ENCODE data around the gene ITGB1. TPM values are rescaled to one million over a fixed set of nuclear protein-coding genes. Genes with fewer than 3 reads are reported as not detected.

Gene ITGB1
- total RNA-seq, 1 experiment from 2014 or later, result 269 TPM

DNA sequence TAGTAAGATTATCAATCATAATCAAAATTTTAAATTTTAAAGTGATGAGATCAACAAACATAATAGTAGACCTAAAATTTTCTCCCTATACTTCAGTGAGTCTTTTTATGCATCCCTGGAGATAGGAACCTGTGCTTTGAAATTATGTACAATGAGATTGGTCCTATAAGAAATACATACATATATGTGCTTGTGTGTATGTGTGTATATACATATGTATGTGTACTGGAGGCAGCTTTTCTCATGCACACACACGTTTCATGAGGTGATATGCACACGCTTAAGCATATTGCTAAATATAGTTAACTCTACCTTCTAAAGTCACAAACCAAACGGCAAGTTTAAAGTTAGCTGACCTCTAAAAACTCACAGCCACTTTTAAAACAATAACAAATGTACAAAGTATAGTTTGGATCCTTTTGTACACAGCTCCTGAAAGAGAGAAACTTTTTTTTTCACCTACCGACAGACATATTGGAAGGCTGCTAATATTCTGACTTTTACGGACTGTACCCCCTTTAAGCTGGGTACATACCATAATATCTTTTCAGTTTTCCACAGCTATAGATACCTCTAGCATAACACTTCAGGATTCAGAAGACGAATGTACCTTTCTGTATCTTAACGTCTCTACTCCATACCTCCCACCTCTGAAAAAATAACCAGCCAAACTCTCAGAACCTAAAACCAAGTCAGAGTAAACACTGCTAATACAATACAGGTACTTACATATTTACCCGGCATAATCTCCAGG lies 3.3 kb downstream of the ITGB1 start:
- Histone ChIP-seq H3K27me3 (ENCODE audit: control insufficient read depth, insufficient read depth, low read length) (no peaks in the 10 kb centered on the region), H3K4me3 (ENCODE audit: insufficient read depth, low read depth, low read length) (no peak overlapping the region), H3K36me3 (replicated peaks; ENCODE audit: control insufficient read depth, insufficient read depth, low read length) (no peaks in the 10 kb centered on the region)
- no peak for DNase-seq

DNA sequence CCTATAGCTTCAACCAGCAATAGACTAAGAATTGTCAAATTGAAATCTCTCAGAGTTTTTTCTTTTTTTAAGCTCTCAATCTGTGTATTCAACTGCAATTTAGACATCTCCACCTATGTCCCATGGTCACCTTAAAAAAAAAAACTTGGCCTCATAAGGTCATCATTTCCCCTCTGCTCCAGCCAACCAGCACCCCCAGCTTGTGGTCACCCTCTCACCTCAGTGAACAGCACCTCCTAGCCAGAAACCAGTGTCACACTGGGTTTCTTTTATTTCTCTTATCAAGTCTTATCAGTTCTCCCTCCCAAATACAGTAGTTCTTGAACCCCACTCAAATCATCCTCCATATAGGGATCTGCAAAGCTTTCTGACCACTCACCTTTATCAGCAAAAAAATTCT lies 4.0 kb downstream of the ITGB1 start:
- no peak for DNase-seq
- Histone ChIP-seq H3K4me3 (ENCODE audit: insufficient read depth, low read depth, low read length) (no peak overlapping the region), H3K27me3 (ENCODE audit: control insufficient read depth, insufficient read depth, low read length) (no peaks in the 10 kb centered on the region), H3K36me3 (replicated peaks; ENCODE audit: control insufficient read depth, insufficient read depth, low read length) (no peaks in the 10 kb centered on the region)

DNA sequence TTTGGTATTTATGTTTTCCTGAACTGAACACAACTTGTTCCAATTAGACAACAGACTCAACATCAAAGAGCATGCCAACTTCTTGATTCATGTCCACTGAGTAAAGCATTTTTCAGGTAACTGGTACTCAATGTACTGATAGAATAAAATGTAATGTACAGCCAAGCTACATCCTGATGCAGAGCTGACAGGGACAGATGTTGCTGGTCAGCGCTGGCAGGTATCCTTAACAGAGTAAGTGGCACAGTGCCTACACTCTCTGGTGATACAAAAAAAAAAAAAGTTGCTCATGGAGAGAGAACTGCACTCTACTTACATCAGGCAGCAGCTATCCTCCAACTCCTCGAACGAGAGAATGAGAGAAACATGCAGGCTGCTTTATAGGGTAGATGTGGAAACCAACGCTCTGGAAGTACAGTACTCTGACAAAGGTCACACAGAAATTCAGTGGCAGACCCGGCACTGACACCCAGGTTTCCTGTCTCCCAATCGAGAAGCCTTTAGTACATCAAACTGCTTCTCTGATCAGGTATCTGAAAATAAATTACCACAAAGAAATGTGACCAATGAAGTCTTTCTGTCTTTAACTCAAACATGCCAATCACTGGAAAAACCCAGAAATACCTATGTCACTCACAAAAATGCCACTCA lies 4.6 kb downstream of the ITGB1 start:
- no peak overlapping the region for H3K4me3 ChIP-seq (ENCODE audit: insufficient read depth, low read depth, low read length)

DNA sequence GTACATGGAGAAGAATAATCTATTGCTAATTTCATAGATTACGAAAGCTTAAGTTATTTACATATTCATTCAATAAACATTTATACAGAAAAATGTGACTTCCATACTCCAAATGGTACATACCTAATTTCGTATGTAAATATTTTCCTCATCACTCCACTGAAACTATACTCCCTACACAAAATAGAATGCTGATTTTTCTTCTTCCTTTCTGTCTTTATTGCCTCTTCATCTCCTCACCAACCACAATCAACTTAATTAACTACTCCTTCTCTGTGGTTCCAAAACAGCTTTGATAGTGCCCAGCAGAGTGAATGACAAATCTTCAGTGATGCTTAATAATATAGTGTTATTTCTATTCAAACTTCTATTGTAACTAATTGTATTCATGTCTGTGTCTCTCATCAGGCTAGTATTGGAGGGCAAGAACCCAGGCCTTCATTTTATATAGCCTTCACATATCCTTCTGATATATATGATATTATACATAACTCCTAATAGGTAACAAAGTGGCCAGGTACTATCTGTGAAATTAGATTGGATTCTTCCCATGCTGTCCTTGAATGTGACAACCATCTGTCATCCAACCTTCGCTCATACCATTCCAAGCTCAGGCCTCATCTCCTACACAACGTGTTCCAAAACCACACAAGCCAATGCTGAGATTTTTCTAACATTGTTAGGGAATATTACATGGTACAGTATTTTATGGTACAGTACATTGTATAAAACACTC lies 5.3 kb downstream of the ITGB1 start:
- Histone ChIP-seq H3K27me3 (ENCODE audit: control insufficient read depth, insufficient read depth, low read length) (no peaks in the 10 kb centered on the region), H3K36me3 (replicated peaks; ENCODE audit: control insufficient read depth, insufficient read depth, low read length) (no peaks in the 10 kb centered on the region), H3K4me3 (ENCODE audit: insufficient read depth, low read depth, low read length) (no peak overlapping the region)
- DNase-seq, result no peak

More for the DNA sequence above, 4.6 kb downstream of the ITGB1 start:
- Histone ChIP-seq H3K27me3 (ENCODE audit: control insufficient read depth, insufficient read depth, low read length) (no peaks in the 10 kb centered on the region), H3K36me3 (replicated peaks; ENCODE audit: control insufficient read depth, insufficient read depth, low read length) (no peaks in the 10 kb centered on the region)
- DNase-seq, result no peak

DNA sequence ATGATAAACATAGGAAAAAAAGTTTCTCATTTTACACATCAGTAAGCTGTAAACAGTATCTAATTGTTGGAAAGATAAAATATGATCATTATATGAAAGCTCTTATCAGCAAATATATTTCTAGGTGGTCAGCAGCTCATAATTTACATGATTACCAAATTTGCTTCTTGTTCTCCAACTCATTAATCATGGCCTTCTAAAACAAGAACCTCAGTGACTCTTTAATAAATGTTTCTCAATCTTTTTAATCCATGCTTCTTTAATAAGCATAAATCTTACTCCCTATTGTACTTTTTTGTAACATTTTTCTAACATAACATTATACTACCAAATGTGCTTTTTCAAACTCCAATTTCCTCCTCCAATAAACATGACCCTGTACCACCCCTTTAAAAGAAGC lies 5.9 kb downstream of the ITGB1 start:
- DNase-seq, result no peak
- Histone ChIP-seq H3K27me3 (ENCODE audit: control insufficient read depth, insufficient read depth, low read length) (no peaks in the 10 kb centered on the region), H3K4me3 (ENCODE audit: insufficient read depth, low read depth, low read length) (no peak overlapping the region), H3K36me3 (replicated peaks; ENCODE audit: control insufficient read depth, insufficient read depth, low read length) (no peaks in the 10 kb centered on the region)

DNA sequence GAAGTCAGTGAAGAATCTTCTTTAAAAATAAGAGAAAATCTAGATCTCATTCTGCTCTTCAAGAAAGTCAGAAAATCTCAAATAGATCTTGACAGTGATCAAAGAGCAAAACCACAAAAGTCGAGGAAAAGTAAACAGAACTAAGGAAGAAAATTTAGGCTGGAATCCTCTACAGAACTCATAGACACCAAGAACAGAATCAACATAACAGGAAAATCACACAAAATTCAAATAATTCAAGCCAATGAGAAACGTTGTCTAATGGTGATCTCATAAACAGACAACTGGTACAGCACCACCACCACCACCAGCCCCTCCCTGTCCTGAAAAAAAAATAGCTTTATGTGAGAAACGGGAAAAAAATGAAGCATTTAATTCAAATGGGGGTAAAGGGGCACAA lies 6.9 kb downstream of the ITGB1 start:
- Histone ChIP-seq H3K36me3 (replicated peaks; ENCODE audit: control insufficient read depth, insufficient read depth, low read length) (no peaks in the 10 kb centered on the region), H3K27me3 (ENCODE audit: control insufficient read depth, insufficient read depth, low read length) (no peaks in the 10 kb centered on the region), H3K4me3 (ENCODE audit: insufficient read depth, low read depth, low read length) (no peak overlapping the region)
- no peak for DNase-seq

DNA sequence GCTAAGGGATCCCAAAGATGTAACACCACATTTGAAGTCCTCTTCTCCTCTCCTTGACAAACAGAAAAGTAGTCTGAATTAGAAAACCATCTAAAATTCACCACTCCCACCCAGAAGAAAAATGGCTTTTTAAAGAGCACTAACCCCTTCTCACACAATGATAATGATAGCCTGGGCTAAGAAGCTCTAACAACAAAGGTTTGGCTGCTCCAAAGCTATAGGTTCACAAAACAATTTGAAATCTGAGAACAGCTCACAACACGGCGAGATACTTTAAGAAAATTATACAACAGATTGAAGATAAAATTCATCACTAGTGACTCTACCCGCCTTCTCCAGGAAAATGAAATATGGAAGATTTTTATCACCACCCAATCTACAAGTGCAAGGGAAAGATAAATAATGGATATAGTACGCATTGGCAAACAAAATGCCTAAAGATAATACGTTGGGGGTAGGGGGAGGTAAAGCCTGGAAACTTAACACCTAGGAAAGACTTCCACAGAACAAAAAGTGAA lies 7.4 kb downstream of the ITGB1 start:
- no peaks in the 10 kb centered on the region for H3K27me3 ChIP-seq (ENCODE audit: control insufficient read depth, insufficient read depth, low read length)
- no peaks in the 10 kb centered on the region for H3K36me3 ChIP-seq (replicated peaks; ENCODE audit: control insufficient read depth, insufficient read depth, low read length)
- DNase-seq, result no peak
- no peak overlapping the region for H3K4me3 ChIP-seq (ENCODE audit: insufficient read depth, low read depth, low read length)

DNA sequence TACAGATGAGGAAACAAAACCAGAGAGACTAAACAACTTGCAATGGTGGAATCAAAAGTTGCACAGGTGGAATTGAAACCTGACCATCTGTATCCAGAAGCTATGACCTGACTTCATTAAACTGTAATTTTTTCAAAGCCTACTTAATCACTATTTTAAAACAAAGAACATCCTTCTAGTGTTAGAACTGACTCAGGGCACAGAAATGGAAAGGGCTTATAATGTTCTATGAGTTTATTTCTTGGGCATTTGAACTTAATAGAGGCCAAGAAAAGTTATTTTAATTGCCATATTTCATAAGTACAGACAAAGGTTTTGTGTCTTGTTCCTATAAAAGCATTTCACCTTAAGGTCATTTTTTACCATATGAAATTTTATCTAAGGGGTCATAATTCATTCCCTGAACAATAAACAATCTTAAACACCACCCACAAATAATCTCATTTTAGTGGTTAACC lies 8.8 kb downstream of the ITGB1 start:
- no peak for DNase-seq
- Histone ChIP-seq H3K4me3 (ENCODE audit: insufficient read depth, low read depth, low read length) (no peak overlapping the region), H3K27me3 (ENCODE audit: control insufficient read depth, insufficient read depth, low read length) (no peaks in the 10 kb centered on the region), H3K36me3 (replicated peaks; ENCODE audit: control insufficient read depth, insufficient read depth, low read length) (no peaks in the 10 kb centered on the region)

DNA sequence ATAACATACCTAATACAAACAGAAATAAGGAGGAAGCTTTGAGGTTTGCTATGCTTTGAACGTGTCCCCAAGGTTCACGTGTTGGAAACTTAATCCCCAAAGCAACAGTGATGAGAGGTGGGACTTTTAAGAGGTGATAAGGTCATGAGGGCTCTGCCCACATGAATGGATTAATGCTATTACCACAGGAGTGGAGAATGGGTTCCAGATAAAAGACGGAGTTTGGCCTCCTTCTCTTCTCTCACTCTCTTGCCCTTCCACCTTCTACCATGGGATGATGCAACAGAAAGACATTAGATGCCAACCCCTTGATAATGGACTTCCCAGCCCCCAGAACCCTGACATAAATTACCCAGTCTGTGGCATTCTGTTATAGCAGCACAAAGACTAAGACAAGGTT lies 9.6 kb downstream of the ITGB1 start:
- no peak overlapping the region for H3K4me3 ChIP-seq (ENCODE audit: insufficient read depth, low read depth, low read length)

DNA sequence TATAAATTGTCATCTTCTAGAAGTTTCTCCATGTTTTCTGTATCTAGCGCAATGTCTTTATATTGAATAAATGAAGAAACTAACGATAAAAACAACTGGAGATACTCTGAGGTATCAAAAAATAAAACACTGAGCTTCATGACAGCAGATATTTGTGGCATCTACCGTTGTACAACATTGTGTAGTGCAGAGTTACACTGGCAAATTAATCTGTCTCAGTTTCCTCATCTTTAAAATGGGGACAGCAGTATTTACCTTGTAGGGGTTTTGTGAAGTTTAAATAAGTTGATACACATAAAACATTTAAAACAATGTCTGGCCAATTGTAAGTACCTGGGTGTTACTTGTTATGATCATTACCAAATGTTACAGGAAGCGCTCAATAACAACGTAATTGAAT lies 10.4 kb downstream of the ITGB1 start:
- no peaks in the 10 kb centered on the region for H3K27me3 ChIP-seq (ENCODE audit: control insufficient read depth, insufficient read depth, low read length)
- no peaks in the 10 kb centered on the region for H3K36me3 ChIP-seq (replicated peaks; ENCODE audit: control insufficient read depth, insufficient read depth, low read length)
- no peak overlapping the region for H3K4me3 ChIP-seq (ENCODE audit: insufficient read depth, low read depth, low read length)
- no peak for DNase-seq

More for the DNA sequence above, 9.6 kb downstream of the ITGB1 start:
- no peak for DNase-seq
- Histone ChIP-seq H3K36me3 (replicated peaks; ENCODE audit: control insufficient read depth, insufficient read depth, low read length) (no peaks in the 10 kb centered on the region), H3K27me3 (ENCODE audit: control insufficient read depth, insufficient read depth, low read length) (no peaks in the 10 kb centered on the region)

DNA sequence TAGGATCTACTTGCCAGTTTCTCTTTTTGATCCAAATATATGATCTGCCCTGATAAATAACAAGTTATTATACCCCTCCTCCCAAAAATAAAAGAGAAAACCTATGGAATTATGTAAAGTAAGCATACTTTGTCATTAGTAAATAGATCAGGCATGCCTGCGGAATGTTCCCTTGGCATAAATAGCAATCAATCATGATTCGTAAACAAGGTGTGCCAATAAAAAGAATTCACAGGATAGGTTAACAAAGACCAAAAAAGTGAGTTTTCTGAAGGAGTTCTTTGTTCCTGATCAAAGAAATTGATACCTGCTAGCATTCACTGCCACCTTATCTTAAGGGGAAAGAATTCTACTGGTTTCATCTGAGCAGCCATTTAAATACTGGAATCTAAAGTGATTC lies 11.9 kb downstream of the ITGB1 start:
- Histone ChIP-seq H3K4me3 (ENCODE audit: insufficient read depth, low read depth, low read length) (no peak overlapping the region), H3K36me3 (replicated peaks; ENCODE audit: control insufficient read depth, insufficient read depth, low read length) (no peaks in the 10 kb centered on the region), H3K27me3 (ENCODE audit: control insufficient read depth, insufficient read depth, low read length) (no peaks in the 10 kb centered on the region)
- DNase-seq, result no peak

DNA sequence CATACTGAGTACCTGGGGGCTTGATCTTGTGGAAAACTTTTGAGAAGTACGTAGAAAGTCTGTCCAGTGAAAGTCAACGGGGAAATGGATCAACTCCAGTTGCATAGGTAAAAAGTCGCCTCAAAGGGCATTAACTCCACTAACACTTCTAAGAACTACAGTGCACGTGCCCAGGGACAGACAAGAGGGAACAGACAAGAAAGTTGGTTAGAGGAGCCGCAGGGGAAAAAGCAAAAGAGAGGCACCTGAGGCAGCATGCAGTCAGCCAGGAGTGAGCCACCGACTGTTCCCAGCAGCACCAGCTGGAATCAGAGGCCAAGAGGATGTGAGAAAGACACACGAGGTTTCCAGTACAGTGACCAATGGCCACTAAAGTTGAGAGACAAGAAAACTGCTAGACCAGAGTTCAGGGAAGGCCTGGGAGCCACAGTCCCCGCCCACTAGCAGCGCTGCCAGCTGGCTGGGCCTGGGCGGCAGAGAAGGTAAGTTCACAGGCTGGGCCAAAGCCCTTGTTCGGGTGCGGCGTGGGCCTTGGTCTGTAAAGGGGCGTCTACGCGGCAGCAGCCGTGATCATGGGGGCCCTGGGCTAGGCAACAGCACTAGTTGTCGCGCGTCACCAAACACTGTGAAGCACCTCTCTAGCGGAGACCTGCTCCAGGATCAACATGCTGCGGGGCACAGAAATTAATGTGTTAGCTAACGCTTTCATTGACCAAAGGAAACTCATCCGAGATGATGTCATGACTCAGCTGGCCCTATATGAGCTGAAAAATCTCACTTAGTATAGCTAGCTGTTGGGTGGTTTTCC lies 14.0 kb downstream of the ITGB1 start:
- Histone ChIP-seq H3K27me3 (ENCODE audit: control insufficient read depth, insufficient read depth, low read length) (no peaks in the 10 kb centered on the region), H3K4me3 (ENCODE audit: insufficient read depth, low read depth, low read length) (no peak overlapping the region), H3K36me3 (replicated peaks; ENCODE audit: control insufficient read depth, insufficient read depth, low read length) (no peaks in the 10 kb centered on the region)
- peak; percentile 36 for DNase-seq

DNA sequence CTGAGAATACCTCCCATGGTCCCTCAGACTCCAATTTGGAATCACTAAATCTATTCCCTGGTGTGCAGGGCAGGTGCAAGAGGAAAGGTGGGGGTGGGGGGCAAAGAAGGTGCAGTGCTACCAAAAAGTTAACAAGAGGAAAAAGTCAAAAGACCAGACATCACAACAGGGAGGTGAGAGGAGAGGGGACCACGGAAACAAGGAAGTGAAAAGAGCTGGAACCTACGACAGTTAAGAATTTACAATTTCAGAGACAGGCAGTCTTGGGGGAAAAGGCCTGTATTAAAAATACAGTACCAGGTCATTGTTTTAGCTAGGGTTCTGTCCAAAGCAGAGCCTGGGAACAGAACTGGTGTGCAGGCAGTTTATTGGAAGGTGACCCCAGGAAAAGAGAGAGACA lies 14.6 kb downstream of the ITGB1 start:
- Histone ChIP-seq H3K27me3 (ENCODE audit: control insufficient read depth, insufficient read depth, low read length) (no peaks in the 10 kb centered on the region), H3K4me3 (ENCODE audit: insufficient read depth, low read depth, low read length) (no peak overlapping the region)

DNA sequence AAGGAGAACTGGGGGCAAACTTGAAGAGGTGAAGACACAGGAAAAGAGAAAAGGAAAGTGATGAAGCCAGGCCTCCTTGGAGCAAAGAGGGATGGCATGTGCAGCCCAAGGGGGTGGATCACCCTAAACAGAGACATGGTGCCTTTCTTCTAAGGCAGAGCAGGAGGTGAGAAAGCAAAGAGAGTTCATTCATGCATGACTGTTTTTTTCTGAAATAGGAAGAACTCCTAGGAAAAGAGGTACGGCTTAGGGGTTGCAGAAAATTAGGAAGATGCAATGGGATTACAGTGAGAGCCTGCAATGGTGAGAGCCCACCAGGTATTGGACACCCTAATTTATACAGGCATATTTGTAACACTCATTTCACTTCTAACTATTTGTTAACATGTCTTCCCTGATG lies 15.9 kb downstream of the ITGB1 start:
- Histone ChIP-seq H3K27me3 (ENCODE audit: control insufficient read depth, insufficient read depth, low read length) (no peaks in the 10 kb centered on the region), H3K36me3 (replicated peaks; ENCODE audit: control insufficient read depth, insufficient read depth, low read length) (no peaks in the 10 kb centered on the region)
- DNase-seq, result no peak

More for the DNA sequence above, 14.6 kb downstream of the ITGB1 start:
- no peaks in the 10 kb centered on the region for H3K36me3 ChIP-seq (replicated peaks; ENCODE audit: control insufficient read depth, insufficient read depth, low read length)
- no peak for DNase-seq

More for the DNA sequence above, 15.9 kb downstream of the ITGB1 start:
- no peak overlapping the region for H3K4me3 ChIP-seq (ENCODE audit: insufficient read depth, low read depth, low read length)
